Stimulated activated effector memory CD8-positive, alpha-beta T cell treated with anti-CD3 and anti-CD28 coated beads, Interleukin-12 subunit alpha, Interleukin-12 subunit beta, amount 100 ng/mL, for 72 hours (primary cell): ENCODE data around the gene CALCA.
"Not testable (repeated sequence)": the region's sequence is repeated elsewhere in the genome, so short reads cannot be mapped to it uniquely, and the experiment has no call there.

Experiments used
- ATAC-seq: fragments of 150-1000 bp; cut with Tn5 transposase; 2 replicates; pipeline ENCODE4 v1.10.0; 2021
- DNase-seq, 2 donors: peaks; one replicate each; pipeline ENCODE4 v3.0.0; 2021 to 2022; ENCODE audit warnings: low spot score in 2 of 2
- H3K27ac Mint-ChIP-seq: one replicate; pipeline ENCODE4 v1.8.0; 2022; ENCODE audit warnings: mild to moderate bottlenecking, mixed read lengths
- H3K36me3 Mint-ChIP-seq: one replicate; pipeline ENCODE4 v1.8.0; 2022; ENCODE audit warnings: mild to moderate bottlenecking, mixed read lengths
- H3K4me1 Mint-ChIP-seq: one replicate; pipeline ENCODE4 v1.8.0; 2022; ENCODE audit warnings: mixed read lengths
- H3K4me3 Mint-ChIP-seq: one replicate; pipeline ENCODE4 v1.8.0; 2022; ENCODE audit warnings: mild to moderate bottlenecking, mixed read lengths
- H3K9me3 Mint-ChIP-seq: one replicate; pipeline ENCODE4 v1.8.0; 2022; ENCODE audit warnings: mixed read lengths

The CALCA gene

DNA sequence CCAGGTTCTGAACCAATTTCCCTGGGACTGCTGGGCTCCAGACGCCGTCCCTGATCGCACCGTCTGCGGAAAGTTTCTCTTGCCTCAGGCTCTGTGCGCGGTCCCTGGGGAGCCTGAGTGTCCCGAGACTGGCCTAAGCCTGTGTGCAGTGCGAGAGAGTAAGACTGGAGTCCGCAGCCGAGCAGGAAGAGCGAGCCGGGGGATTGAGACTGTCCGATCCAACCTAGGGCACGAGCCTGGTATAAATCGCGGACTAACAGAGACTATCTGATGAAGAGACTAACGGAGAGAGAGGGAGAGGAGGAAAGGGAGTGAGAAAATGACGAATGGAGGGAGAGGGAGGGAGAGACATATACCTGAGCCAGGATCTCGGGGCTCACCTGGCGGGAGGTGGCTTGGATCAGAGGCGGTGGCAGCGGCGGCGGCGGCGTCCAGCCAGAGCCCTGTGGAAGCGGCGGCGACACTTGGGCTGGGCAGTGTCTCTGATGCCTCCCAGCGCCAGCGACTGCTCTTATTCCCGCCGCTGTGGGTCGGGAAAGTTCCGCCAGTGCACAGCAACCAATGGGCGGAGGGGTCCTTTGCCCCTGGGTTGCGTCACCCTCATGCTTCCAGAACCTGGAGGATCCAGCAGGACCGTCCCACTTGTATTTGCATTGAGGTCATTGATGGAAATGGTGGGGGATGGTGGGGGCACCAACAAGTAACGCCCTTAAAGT lies at the start of gene CALCA:
CALCA (minus strand) TSS at position 487 of the 716 bp plus-strand sequence. CDS start 1,159 bp downstream, outside the sequence.
- Mint-ChIP-seq H3K9me3 (no peaks in the 10 kb centered on the region), H3K4me3 (peak within 1 kb of the TSS; percentile 71), H3K36me3 (no peaks in the 10 kb centered on the region), H3K27ac (no peak within 1 kb of the TSS), H3K4me1 (peaks cover 37% of the 10 kb centered on the region)
- no peak for DNase-seq
- no peak for ATAC-seq

DNA sequence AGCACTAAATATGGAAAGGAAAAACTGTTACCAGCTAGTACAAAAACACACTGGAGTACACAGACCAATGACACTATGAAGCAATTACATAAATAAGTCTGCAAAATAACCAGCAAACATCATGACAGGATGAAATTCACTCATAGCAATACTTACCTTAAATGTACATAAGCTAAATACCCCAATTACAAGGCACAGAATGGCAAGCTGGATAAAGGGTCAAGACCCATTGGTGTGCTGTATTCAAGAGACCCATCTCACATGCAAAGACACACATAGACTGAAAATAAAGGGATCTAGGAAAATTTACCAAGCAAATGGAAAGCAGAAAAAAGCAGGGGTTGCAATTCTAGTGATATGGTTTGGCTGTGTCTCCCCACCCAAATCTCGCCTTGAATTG lies 44.0 kb upstream of the CALCA start:
- DNase-seq: no peak
- H3K4me1 Mint-ChIP-seq: no peaks in the 10 kb centered on the region
- no peak overlapping the region for H3K27ac Mint-ChIP-seq
- ATAC-seq: no peak
- H3K9me3 Mint-ChIP-seq: peaks cover 13% of the 10 kb centered on the region
- H3K36me3 Mint-ChIP-seq: no peaks in the 10 kb centered on the region
- H3K4me3 Mint-ChIP-seq: no peak overlapping the region

DNA sequence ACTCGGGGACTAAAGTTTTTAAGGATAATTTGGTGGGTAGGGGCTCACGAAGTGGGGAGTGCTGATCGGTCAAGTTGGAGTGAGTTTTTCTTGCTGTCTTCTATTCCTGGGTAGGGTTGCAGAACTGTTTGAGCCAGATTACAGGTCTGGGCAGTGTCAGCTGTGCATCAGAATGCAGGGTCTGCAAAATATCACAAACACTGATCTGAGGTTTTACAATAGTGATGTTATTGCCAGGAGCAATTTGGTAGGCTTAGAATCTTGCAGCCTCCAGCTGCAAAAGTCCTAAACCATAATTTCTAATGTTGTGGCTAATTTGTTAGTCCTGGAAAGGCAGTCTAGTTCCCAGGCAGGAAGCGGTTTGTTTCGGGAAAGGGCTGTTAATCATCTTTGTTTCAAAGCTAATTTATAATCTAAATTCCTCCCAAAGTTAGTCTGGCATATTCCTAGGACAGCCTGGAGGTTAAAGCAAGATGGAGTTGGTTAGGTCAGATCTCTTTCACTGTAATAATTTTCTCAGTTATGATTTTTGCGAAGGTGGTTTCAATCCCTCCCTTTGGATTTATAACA lies 39.7 kb upstream of the CALCA start:
- no peak overlapping the region for H3K4me3 Mint-ChIP-seq
- H3K36me3 Mint-ChIP-seq: no peaks in the 10 kb centered on the region
- ATAC-seq (no peak), DNase-seq (no peak)
- H3K9me3 Mint-ChIP-seq: peaks cover 7% of the 10 kb centered on the region
- H3K27ac Mint-ChIP-seq: no peak overlapping the region
- no peaks in the 10 kb centered on the region for H3K4me1 Mint-ChIP-seq

GRCh38 chr11:15010865-15011264 lies 38.7 kb upstream of the CALCA start:
- no peak for DNase-seq
- no peak for ATAC-seq
- H3K36me3 Mint-ChIP-seq: no peaks in the 10 kb centered on the region
- H3K4me1 Mint-ChIP-seq: no peaks in the 10 kb centered on the region
- H3K27ac Mint-ChIP-seq: no peak overlapping the region
- peaks cover 5% of the 10 kb centered on the region for H3K9me3 Mint-ChIP-seq
- H3K4me3 Mint-ChIP-seq: no peak overlapping the region

- H3K27ac Mint-ChIP-seq: no peak overlapping the region
- H3K4me1 Mint-ChIP-seq: no peaks in the 10 kb centered on the region
- H3K4me3 Mint-ChIP-seq: no peak overlapping the region
- H3K36me3 Mint-ChIP-seq: no peaks in the 10 kb centered on the region
- peak; percentile 65 for ATAC-seq
- H3K9me3 Mint-ChIP-seq: no peaks in the 10 kb centered on the region
- no peak for DNase-seq
Measured at GRCh38 chr11:15006139-15006759, 34.1 kb upstream of the CALCA start.

DNA sequence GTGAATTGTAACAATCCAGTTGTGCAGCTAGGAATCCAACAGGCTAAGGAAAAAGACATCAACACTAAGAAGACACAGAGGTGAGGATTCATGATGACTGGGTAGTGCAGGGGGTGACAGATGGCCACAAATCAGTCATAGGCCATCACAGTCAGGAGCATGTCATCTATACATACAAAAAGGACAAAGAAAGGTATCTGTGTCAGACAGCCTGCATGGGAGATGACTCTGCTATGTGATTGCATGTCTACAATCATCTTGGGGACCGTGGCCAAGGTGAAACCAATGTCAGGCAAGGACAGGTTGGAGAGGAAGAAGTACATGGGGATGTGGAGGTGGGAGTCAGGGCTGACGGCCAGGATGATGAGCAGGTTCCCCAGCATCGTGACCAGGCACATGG lies 16.0 kb upstream of the CALCA start:
- ATAC-seq: peak; percentile 71
- not testable (repeated sequence) for DNase-seq, H3K36me3 Mint-ChIP-seq, H3K9me3 Mint-ChIP-seq, H3K4me3 Mint-ChIP-seq, H3K4me1 Mint-ChIP-seq, H3K27ac Mint-ChIP-seq

- Mint-ChIP-seq H3K4me3 (no peak overlapping the region), H3K9me3 (no peaks in the 10 kb centered on the region), H3K36me3 (no peaks in the 10 kb centered on the region), H3K4me1 (no peaks in the 10 kb centered on the region), H3K27ac (no peak overlapping the region)
- DNase-seq: no peak
- ATAC-seq: no peak
Measured at GRCh38 chr11:14981507-14981906, 9.4 kb upstream of the CALCA start.

DNA sequence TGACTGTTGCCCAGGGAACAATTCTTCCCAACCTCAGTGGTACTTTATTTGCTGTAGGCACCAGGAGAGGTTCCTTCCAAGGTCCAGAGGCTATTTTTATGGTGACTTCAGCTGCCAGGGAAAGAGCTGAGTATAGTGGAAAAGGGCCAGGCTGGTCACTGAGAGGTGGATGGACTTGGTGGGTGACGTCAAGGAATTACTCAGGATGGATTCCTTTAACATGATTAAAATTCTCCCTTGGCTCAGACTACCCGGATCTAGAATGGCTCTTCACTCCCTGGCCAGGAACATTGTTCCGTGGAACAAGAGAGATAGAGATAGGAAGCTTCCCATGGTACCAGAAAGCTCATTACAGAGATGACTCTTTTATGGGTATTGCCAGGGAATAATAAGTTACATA lies 8.7 kb upstream of the CALCA start:
- Mint-ChIP-seq H3K4me1 (no peaks in the 10 kb centered on the region), H3K4me3 (no peak overlapping the region), H3K9me3 (no peaks in the 10 kb centered on the region), H3K27ac (no peak overlapping the region), H3K36me3 (no peaks in the 10 kb centered on the region)
- no peak for ATAC-seq
- DNase-seq: no peak

- Mint-ChIP-seq H3K4me1 (peaks cover 30% of the 10 kb centered on the region), H3K36me3 (no peaks in the 10 kb centered on the region), H3K27ac (no peak overlapping the region), H3K9me3 (no peaks in the 10 kb centered on the region), H3K4me3 (no peak overlapping the region)
- DNase-seq (no peak), ATAC-seq (no peak)
Measured at GRCh38 chr11:14977101-14977880, 5.1 kb upstream of the CALCA start.

- Mint-ChIP-seq H3K9me3 (no peaks in the 10 kb centered on the region), H3K36me3 (no peaks in the 10 kb centered on the region), H3K27ac (no peak overlapping the region), H3K4me3 (peak overlapping the region; percentile 71), H3K4me1 (peaks cover 37% of the 10 kb centered on the region)
- ATAC-seq (no peak), DNase-seq (no peak)
Measured at GRCh38 chr11:14975252-14975587, 3.1 kb upstream of the CALCA start.

DNA sequence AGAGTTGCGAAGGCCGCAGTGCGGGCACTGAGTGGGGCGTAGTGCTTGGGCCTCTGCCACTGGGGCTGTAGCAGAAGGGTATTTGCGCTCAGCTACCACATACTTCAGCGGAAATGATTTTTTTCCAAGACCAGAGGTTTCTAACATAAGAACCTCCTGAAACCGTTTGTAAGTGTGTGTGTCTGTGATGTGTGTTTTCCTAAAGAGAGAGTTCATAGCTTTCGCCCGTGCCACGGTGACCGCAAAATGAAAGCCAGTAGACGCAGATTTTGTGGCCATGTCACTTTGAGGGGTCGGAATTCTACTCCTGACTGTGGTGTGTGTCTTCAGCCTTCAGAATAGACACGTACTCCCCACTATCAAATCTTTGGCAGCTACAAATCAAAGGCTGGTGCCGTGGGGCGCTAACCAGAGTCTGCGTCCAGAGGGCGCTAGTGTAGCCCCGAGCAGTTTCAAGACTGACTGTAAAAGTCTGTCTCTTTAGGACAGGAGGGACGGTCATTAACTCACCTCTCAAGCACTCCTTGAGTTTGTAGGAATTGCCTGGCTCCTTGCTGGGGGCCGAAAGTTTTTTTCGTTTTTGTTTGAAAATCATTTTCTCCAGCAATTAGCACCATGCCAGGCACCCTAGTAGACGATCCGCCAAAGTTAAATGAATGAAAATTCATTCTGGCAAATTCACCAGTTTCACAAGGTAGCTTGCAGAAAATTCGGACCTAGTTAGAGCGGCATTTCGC lies 2.5 kb upstream of the CALCA start:
- Mint-ChIP-seq H3K36me3 (no peaks in the 10 kb centered on the region), H3K4me1 (peaks cover 37% of the 10 kb centered on the region), H3K27ac (no peak overlapping the region), H3K9me3 (no peaks in the 10 kb centered on the region), H3K4me3 (peak overlapping the region; percentile 71)
- peak; percentile 77 for ATAC-seq
- DNase-seq: peak; percentile 44 to 82

DNA sequence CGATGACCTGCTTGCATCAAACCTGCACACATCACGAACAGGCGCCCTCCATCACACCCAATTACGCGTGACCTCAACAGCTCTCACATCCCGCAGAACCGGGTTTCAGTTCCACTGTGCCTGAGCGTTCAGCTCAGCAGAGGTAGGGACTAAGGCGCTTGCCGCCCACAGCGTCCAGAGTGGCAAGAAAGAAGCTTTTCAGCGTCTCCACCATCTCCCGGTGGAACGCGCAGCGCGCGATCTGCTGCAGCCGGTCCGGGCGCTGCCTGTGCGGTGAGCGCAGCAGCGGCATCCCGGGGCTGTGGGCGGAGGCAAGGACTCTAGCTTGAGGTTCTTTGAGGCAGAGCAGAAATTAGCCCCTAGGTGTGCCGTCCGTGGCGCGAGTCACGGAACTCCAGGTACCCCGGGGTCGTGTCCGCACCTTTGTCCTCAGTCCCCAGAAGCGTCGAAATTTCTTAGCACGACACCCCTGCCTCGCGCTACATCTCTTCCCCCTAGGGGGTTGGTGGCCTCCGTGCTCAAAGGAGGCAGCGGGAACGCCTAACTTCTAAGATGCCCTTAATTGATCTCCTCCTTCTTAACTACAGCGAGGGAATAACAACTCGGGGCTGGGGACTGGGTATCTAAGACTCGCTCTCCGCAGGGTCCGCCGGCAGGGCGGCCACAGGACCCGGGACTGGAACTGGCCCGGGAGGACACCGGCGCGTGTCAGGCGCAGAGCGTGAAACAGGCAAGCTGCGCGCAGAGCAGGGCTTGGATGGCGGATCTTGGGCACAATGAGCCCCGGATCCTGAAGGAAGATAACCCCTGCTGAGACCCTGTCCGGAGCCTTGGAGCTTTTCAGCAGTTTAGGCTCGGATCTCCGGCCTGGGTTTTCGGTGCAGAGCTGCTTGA lies 1.7 kb upstream of the CALCA start:
- ATAC-seq (peak; percentile 63), DNase-seq (peak; percentile 13 to 62)
- Mint-ChIP-seq H3K4me3 (peak overlapping the region; percentile 71), H3K4me1 (peaks cover 37% of the 10 kb centered on the region), H3K36me3 (no peaks in the 10 kb centered on the region), H3K9me3 (no peaks in the 10 kb centered on the region), H3K27ac (no peak overlapping the region)

GRCh38 chr11:14972581-14973495 lies 687 bp upstream of the CALCA start:
- DNase-seq (no peak), ATAC-seq (peak; percentile 11)
- peaks cover 37% of the 10 kb centered on the region for H3K4me1 Mint-ChIP-seq
- no peaks in the 10 kb centered on the region for H3K36me3 Mint-ChIP-seq
- H3K4me3 Mint-ChIP-seq: peak overlapping the region; percentile 71
- no peak overlapping the region for H3K27ac Mint-ChIP-seq
- no peaks in the 10 kb centered on the region for H3K9me3 Mint-ChIP-seq
